ENCODE data around the gene LEFTY1. TPM values are rescaled to one million over a fixed set of nuclear protein-coding genes. Genes with fewer than 3 reads are reported as not detected.

Gene LEFTY1
- total and polyA plus RNA-seq, 9 of the 15 experiments (the other 6 are each of a cell fraction or from before 2014, with no cell fraction given) = 0.07 to 0.24 (median 0.17) TPM; not detected in 5

DNA sequence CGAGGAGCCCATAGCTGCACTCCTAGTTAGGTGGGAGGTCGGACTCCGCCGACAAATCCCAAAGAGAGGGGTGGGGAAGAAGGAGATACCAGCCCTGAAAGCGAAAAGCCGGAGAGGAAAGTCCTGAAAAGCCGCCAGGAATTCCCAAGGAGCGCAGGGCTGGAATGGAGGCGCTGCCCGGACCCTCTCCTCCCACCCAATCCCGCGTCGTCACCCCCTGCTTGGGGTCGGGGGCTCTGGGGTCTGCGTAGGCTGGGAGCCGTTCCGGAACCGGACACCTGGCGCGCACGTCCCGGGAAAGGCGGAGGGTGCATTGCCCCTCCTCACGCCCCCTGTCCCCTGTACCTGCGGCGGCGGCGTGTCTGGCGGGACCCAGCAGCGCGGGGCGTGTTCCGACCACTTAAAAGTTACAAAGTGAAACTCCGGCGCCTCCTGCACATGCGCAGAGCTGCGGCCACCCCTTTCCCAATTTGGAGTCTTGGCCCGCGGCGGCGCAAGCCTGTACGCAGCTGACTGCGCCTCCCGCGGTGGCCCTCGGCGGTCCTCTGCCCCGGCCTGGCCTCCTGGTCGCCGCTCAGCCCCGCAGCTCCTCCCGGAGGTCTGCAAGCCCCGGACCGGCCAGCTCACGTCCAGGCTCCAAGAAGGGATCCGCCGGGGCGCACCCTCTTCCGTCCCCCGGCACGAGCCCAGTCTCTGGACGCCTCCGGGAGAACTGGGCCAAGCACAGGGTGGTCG is 6.8 kb downstream of the LEFTY1 start, which contains the start of gene TMEM63A (continued):
- TF ChIP-seq, protein P1, sequence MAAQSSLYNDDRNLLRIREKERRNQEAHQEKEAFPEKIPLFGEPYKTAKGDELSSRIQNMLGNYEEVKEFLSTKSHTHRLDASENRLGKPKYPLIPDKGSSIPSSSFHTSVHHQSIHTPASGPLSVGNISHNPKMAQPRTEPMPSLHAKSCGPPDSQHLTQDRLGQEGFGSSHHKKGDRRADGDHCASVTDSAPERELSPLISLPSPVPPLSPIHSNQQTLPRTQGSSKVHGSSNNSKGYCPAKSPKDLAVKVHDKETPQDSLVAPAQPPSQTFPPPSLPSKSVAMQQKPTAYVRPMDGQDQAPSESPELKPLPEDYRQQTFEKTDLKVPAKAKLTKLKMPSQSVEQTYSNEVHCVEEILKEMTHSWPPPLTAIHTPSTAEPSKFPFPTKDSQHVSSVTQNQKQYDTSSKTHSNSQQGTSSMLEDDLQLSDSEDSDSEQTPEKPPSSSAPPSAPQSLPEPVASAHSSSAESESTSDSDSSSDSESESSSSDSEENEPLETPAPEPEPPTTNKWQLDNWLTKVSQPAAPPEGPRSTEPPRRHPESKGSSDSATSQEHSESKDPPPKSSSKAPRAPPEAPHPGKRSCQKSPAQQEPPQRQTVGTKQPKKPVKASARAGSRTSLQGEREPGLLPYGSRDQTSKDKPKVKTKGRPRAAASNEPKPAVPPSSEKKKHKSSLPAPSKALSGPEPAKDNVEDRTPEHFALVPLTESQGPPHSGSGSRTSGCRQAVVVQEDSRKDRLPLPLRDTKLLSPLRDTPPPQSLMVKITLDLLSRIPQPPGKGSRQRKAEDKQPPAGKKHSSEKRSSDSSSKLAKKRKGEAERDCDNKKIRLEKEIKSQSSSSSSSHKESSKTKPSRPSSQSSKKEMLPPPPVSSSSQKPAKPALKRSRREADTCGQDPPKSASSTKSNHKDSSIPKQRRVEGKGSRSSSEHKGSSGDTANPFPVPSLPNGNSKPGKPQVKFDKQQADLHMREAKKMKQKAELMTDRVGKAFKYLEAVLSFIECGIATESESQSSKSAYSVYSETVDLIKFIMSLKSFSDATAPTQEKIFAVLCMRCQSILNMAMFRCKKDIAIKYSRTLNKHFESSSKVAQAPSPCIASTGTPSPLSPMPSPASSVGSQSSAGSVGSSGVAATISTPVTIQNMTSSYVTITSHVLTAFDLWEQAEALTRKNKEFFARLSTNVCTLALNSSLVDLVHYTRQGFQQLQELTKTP (IDR thresholded peaks at IDR 0.05; ENCODE audit: low read depth in 1 of 2, partially characterized antibody in 2 of 2) = peak in 1 of 2 experiments; percentile 25
- TF ChIP-seq POLR2A (conservative IDR thresholded peaks at IDR 0.05) (peak; percentile 87), NFIC (IDR thresholded peaks at IDR 0.05) (peak; percentile 44), NCOA4 (IDR thresholded peaks at IDR 0.05; ENCODE audit: partially characterized antibody) (no peak), PTBP1 (IDR thresholded peaks at IDR 0.05; ENCODE audit: low read depth, low read length) (0 out of 2 replicates have a peak, but pooled peaks have one; percentile 21), KLF16 (IDR thresholded peaks at IDR 0.05) (no peak), MYC (IDR thresholded peaks at IDR 0.05; ENCODE audit: low read depth, low read length) (peak; percentile 54; the same call in 1 of the 2 replicates), MYC (CRISPR knock-in tag; IDR thresholded peaks at IDR 0.05; ENCODE audit: borderline replicate concordance, low read depth) (no peak), HDAC2 (IDR thresholded peaks at IDR 0.05) (peak; percentile 47), JUND (IDR thresholded peaks at IDR 0.05; ENCODE audit: borderline replicate concordance, low read depth, low read length) (peak; percentile 36; the same call in 1 of the 2 replicates), JUND (tag; IDR thresholded peaks at IDR 0.05; ENCODE audit: borderline replicate concordance, low read depth, low read length) (no peak; the same call in 2 of the 3 replicates), MYNN (IDR thresholded peaks at IDR 0.05) (0 out of 2 replicates have a peak, but pooled peaks have one; percentile 25), MYNN (CRISPR knock-in tag; IDR thresholded peaks at IDR 0.05) (no peak), DNMT1 (IDR thresholded peaks at IDR 0.05) (no peak), FOSL1 (tag; conservative IDR thresholded peaks at IDR 0.05) (no peak), CEBPB (tag; IDR thresholded peaks at IDR 0.05) (peak; percentile 65), DPF2 (IDR thresholded peaks at IDR 0.05) (no peak), RBM34 (IDR thresholded peaks at IDR 0.05; ENCODE audit: borderline replicate concordance, insufficient read depth, low read length) (0 out of 2 replicates have a peak, but pooled peaks have one; percentile 37), NEUROD1 (IDR thresholded peaks at IDR 0.05; ENCODE audit: borderline replicate concordance, low read depth, low read length, partially characterized antibody) (no peak)
- TF ChIP-seq, protein P2, sequence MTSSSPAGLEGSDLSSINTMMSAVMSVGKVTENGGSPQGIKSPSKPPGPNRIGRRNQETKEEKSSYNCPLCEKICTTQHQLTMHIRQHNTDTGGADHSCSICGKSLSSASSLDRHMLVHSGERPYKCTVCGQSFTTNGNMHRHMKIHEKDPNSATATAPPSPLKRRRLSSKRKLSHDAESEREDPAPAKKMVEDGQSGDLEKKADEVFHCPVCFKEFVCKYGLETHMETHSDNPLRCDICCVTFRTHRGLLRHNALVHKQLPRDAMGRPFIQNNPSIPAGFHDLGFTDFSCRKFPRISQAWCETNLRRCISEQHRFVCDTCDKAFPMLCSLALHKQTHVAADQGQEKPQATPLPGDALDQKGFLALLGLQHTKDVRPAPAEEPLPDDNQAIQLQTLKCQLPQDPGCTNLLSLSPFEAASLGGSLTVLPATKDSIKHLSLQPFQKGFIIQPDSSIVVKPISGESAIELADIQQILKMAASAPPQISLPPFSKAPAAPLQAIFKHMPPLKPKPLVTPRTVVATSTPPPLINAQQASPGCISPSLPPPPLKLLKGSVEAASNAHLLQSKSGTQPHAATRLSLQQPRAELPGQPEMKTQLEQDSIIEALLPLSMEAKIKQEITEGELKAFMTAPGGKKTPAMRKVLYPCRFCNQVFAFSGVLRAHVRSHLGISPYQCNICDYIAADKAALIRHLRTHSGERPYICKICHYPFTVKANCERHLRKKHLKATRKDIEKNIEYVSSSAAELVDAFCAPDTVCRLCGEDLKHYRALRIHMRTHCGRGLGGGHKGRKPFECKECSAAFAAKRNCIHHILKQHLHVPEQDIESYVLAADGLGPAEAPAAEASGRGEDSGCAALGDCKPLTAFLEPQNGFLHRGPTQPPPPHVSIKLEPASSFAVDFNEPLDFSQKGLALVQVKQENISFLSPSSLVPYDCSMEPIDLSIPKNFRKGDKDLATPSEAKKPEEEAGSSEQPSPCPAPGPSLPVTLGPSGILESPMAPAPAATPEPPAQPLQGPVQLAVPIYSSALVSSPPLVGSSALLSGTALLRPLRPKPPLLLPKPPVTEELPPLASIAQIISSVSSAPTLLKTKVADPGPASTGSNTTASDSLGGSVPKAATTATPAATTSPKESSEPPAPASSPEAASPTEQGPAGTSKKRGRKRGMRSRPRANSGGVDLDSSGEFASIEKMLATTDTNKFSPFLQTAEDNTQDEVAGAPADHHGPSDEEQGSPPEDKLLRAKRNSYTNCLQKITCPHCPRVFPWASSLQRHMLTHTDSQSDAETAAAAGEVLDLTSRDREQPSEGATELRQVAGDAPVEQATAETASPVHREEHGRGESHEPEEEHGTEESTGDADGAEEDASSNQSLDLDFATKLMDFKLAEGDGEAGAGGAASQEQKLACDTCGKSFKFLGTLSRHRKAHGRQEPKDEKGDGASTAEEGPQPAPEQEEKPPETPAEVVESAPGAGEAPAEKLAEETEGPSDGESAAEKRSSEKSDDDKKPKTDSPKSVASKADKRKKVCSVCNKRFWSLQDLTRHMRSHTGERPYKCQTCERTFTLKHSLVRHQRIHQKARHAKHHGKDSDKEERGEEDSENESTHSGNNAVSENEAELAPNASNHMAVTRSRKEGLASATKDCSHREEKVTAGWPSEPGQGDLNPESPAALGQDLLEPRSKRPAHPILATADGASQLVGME (CRISPR knock-in tag; IDR thresholded peaks at IDR 0.05) = 0 out of 2 replicates have a peak, but pooled peaks have one; percentile 10

All from K562 (cell line).